ENCODE results near the gene GNAQ. TPM values are rescaled to one million over a fixed set of nuclear protein-coding genes. Genes with fewer than 3 reads are reported as not detected.

Gene GNAQ
- total and polyA plus RNA-seq, 2 donors (not counting 1 experiment from before 2014, with no cell fraction given), result 0.60 to 1.4 TPM

- CTCF ChIA-PET, result no interaction called here
- POLR2A ChIA-PET, result no interaction called here
- Histone ChIP-seq H3K79me2 (ENCODE audit: control insufficient read depth, insufficient read depth, low read length) (no peaks in the 10 kb centered on the region), H3K4me3 (ENCODE audit: control extremely low read depth in 1 of 5, extremely low read depth in 1 of 5, insufficient read depth in 1 of 5, low read depth in 2 of 5, low read length in 4 of 5) (no peak overlapping the region), H3K27me3 (replicated peaks in 1 of 4; ENCODE audit: control extremely low read depth in 1 of 4, control insufficient read depth in 3 of 4, insufficient read depth in 4 of 4, low read length in 3 of 4) (peaks cover 0 to 4% (median 0%) of the 10 kb centered on the region in 4 experiments), H3K9ac (ENCODE audit: low read length) (no peak overlapping the region), H3K4me1 (ENCODE audit: control insufficient read depth in 2 of 2, insufficient read depth in 2 of 2, low read length in 2 of 2) (no peaks in the 10 kb centered on the region), H3K27ac (ENCODE audit: low read length in 2 of 2) (no peak overlapping the region), H3K9me3 (ENCODE audit: control extremely low read depth in 1 of 3, control insufficient read depth in 2 of 3, insufficient read depth in 1 of 3, low read length in 2 of 3) (no peaks in the 10 kb centered on the region), H4K20me1 (ENCODE audit: control insufficient read depth, insufficient read depth, low read length, poor library complexity, severe bottlenecking) (no peaks in the 10 kb centered on the region), H2AFZ (ENCODE audit: insufficient read depth, low read depth, low read length, poor library complexity, severe bottlenecking) (no peak overlapping the region), H3K36me3 (replicated peaks in 1 of 2; ENCODE audit: control extremely low read depth in 1 of 2, control insufficient read depth in 1 of 2, extremely low read depth in 1 of 2, insufficient read depth in 2 of 2, low read length in 1 of 2) (no peaks in the 10 kb centered on the region), H3K4me2 (replicated peaks; ENCODE audit: low read depth, low read length, poor library complexity, severe bottlenecking) (no peak overlapping the region)
- intact Hi-C loops (cut with micrococcal nuclease), result no loop called here
- H3K27ac Mint-ChIP-seq, result no peak overlapping the region
- WGBS (ENCODE audit: insufficient coverage), result no CpG with 5 or more reads among the region's 1 CpG
- H3K4me1 Mint-ChIP-seq, result no peaks in the 10 kb centered on the region
- ATAC-seq (ENCODE audit: low read depth), result no peak
- no peak for TF ChIP-seq CTCF (IDR thresholded peaks at IDR 0.05)
- no peak for TF ChIP-seq EZH2 (IDR thresholded peaks at IDR 0.05; ENCODE audit: borderline replicate concordance, insufficient read depth, low read depth, low read length, poor library complexity, severe bottlenecking)
- no peak overlapping the region for H3K4me3 Mint-ChIP-seq
- no peak for DNase-seq
- peaks cover 14% of the 10 kb centered on the region for H3K27me3 Mint-ChIP-seq
- no peaks in the 10 kb centered on the region for H3K9me3 Mint-ChIP-seq (ENCODE audit: insufficient read depth)
Observed at GRCh38 chr9:77743386-77743785, 288.2 kb downstream of the GNAQ start.

- Histone ChIP-seq H3K4me1 (ENCODE audit: control insufficient read depth in 2 of 2, insufficient read depth in 2 of 2, low read length in 2 of 2) (no peaks in the 10 kb centered on the region), H3K4me2 (replicated peaks; ENCODE audit: low read depth, low read length, poor library complexity, severe bottlenecking) (no peak overlapping the region), H3K9ac (ENCODE audit: low read length) (no peak overlapping the region), H2AFZ (ENCODE audit: insufficient read depth, low read depth, low read length, poor library complexity, severe bottlenecking) (no peak overlapping the region), H3K27me3 (replicated peaks in 1 of 4; ENCODE audit: control extremely low read depth in 1 of 4, control insufficient read depth in 3 of 4, insufficient read depth in 4 of 4, low read length in 3 of 4) (no peaks in the 10 kb centered on the region), H3K36me3 (replicated peaks in 1 of 2; ENCODE audit: control extremely low read depth in 1 of 2, control insufficient read depth in 1 of 2, extremely low read depth in 1 of 2, insufficient read depth in 2 of 2, low read length in 1 of 2) (no peaks in the 10 kb centered on the region), H4K20me1 (ENCODE audit: control insufficient read depth, insufficient read depth, low read length, poor library complexity, severe bottlenecking) (no peaks in the 10 kb centered on the region), H3K79me2 (ENCODE audit: control insufficient read depth, insufficient read depth, low read length) (no peaks in the 10 kb centered on the region), H3K9me3 (ENCODE audit: control extremely low read depth in 1 of 3, control insufficient read depth in 2 of 3, insufficient read depth in 1 of 3, low read length in 2 of 3) (no peaks in the 10 kb centered on the region), H3K27ac (ENCODE audit: low read length in 2 of 2) (no peak overlapping the region), H3K4me3 (ENCODE audit: control extremely low read depth in 1 of 5, extremely low read depth in 1 of 5, insufficient read depth in 1 of 5, low read depth in 2 of 5, low read length in 4 of 5) (no peak overlapping the region)
- peaks cover 4% of the 10 kb centered on the region for H3K27me3 Mint-ChIP-seq
- H3K9me3 Mint-ChIP-seq (ENCODE audit: insufficient read depth), result no peaks in the 10 kb centered on the region
- H3K27ac Mint-ChIP-seq, result no peak overlapping the region
- CTCF ChIA-PET, result interaction anchor here (1.4 to 1.6 kb wide), 2 partner anchors 9 to 13 kb away, joined by 3 to 4 read pairs; no protein-coding TSS in a partner anchor
- no peak overlapping the region for H3K4me3 Mint-ChIP-seq
- POLR2A ChIA-PET, result no interaction called here
- intact Hi-C loops (cut with micrococcal nuclease), result no loop called here
- WGBS (ENCODE audit: insufficient coverage), result 80% methylated on average over 1 of the region's 4 CpGs
- no peak for DNase-seq
- H3K4me1 Mint-ChIP-seq, result no peaks in the 10 kb centered on the region
- no peak for TF ChIP-seq CTCF (IDR thresholded peaks at IDR 0.05)
- no peak for TF ChIP-seq EZH2 (IDR thresholded peaks at IDR 0.05; ENCODE audit: borderline replicate concordance, insufficient read depth, low read depth, low read length, poor library complexity, severe bottlenecking)
- no peak for ATAC-seq (ENCODE audit: low read depth)
Observed at GRCh38 chr9:77738932-77739331, 292.7 kb downstream of the GNAQ start.

Measured in B cell (primary cell).